WTC11 (cell line): ENCODE measurements around the gene DHX8.

ENCODE experiments used
- CTCF ChIP-seq: fragments of 200-600 bp; IDR thresholded peaks from 2 replicates; pipeline ENCODE4 v1.8.0; 2022; ENCODE audit warnings: antibody characterized with exemption
- NFE2L1 ChIP-seq: sonication (generic); formaldehyde crosslinking; IDR thresholded peaks from 2 replicates; pipeline ENCODE4 v1.8.1; 2023; ENCODE audit warnings: missing genetic modification reagents

GRCh38 chr17:43554857-43555256 is 71.1 kb downstream of the DHX8 start:
- TF ChIP-seq CTCF (no peak), NFE2L1 (CRISPR knock-in tag) (no peak)
